GM12878 (cell line): ENCODE measurements around the gene ASB9. TPM values are rescaled to one million over a fixed set of nuclear protein-coding genes. Genes with fewer than 3 reads are reported as not detected.

Experiments used
- ATAC-seq: fragments of 200-7000 bp; cut with Tn5 transposase; 3 replicates; pipeline ENCODE4 v1.9.1; 2020; ENCODE audit warnings: mild to moderate bottlenecking, moderate library complexity
- BruUV-seq: library from RNA; stranded (reverse); fragments of 400-500 nt; replicated peaks from 2 replicates; lab custom pipeline; 2021; lab: Mats Ljungman, UMichigan
- CTCF ChIA-PET: fragments of 300-600 bp; sonication (Branson Sonifier 250); formaldehyde crosslinking; extraction: SDS; loops from one replicate; lab custom pipeline; 2021; ENCODE audit warnings: inconsistent platforms; lab: Yijun Ruan, JAX
- POLR2A ChIA-PET: fragments of 350-600 bp; formaldehyde crosslinking; extraction: SDS; loops from one replicate; lab custom pipeline; 2021; ENCODE audit warnings: inconsistent platforms; lab: Charles Lee
- RAD21 ChIA-PET: fragments of 300-600 bp; sonication (Branson Sonifier 250); formaldehyde crosslinking; loops from one replicate; lab custom pipeline; 2023; ENCODE audit warnings: antibody characterized with exemption; ENCODE audit not compliant: unreplicated experiment; lab: Charles Lee
- SMC1A ChIA-PET: fragments of 300-600 bp; sonication (Branson Sonifier 250); formaldehyde crosslinking; loops from one replicate; lab custom pipeline; 2023; ENCODE audit not compliant: unreplicated experiment, uncharacterized antibody; lab: Charles Lee
- DNase-seq: peaks from one replicate; pipeline ENCODE4 v3.0.0-alpha.2; 2011; ENCODE audit warnings: low read depth, low spot score
- FAIRE-seq: peaks from 3 replicates; lab custom pipeline; 2011; peaks lifted over from hg19 to GRCh38; lab: Jason Lieb, UNC
- H2AFZ ChIP-seq: 2 replicates; pipeline ENCODE4 v1.6.0; 2011; ENCODE audit warnings: low read depth, low read length, control low read depth; ENCODE audit not compliant: control insufficient read depth
- H3K27ac ChIP-seq: 2 replicates; pipeline ENCODE4 v1.5.1; 2011; ENCODE audit warnings: control low read depth; ENCODE audit not compliant: control insufficient read depth, insufficient read depth
- H3K27me3 ChIP-seq, 2 experiments: replicated peaks in 1 of 2; 2 replicates each; pipeline versions ENCODE4 v1.6.0 to v1.6.1; 2011; ENCODE audit warnings: low read length in 1 of 2; ENCODE audit not compliant: control insufficient read depth in 2 of 2, insufficient read depth in 2 of 2
- H3K36me3 ChIP-seq, 2 experiments: 2 replicates each; pipeline ENCODE4 v1.5.1; 2011; ENCODE audit warnings: low read length in 1 of 2; ENCODE audit not compliant: control insufficient read depth in 2 of 2, insufficient read depth in 2 of 2
- H3K4me1 ChIP-seq: 2 replicates; pipeline ENCODE4 v1.6.1; 2011; ENCODE audit warnings: mild to moderate bottlenecking, low read length, moderate library complexity, mixed read lengths; ENCODE audit not compliant: control insufficient read depth, insufficient read depth
- H3K4me2 ChIP-seq: 2 replicates; pipeline ENCODE4 v1.6.0; 2011; ENCODE audit warnings: control low read depth; ENCODE audit not compliant: control insufficient read depth, insufficient read depth
- H3K4me3 ChIP-seq: fragments of 200-600 bp; sonication (generic); 2 replicates; pipeline ENCODE4 v1.5.1; 2016
- H3K79me2 ChIP-seq: 2 replicates; pipeline ENCODE4 v1.6.0; 2011; ENCODE audit warnings: low read length; ENCODE audit not compliant: control insufficient read depth, insufficient read depth
- H3K9ac ChIP-seq: 2 replicates; pipeline ENCODE4 v1.8.0; 2011; ENCODE audit warnings: low read length, control low read depth, mixed read lengths; ENCODE audit not compliant: control insufficient read depth, insufficient read depth
- H3K9me3 ChIP-seq: replicated peaks from 3 replicates; pipeline ENCODE4 v1.5.1; 2011; ENCODE audit warnings: mild to moderate bottlenecking, low read length; ENCODE audit not compliant: control insufficient read depth, insufficient read depth
- H4K20me1 ChIP-seq: 2 replicates; pipeline ENCODE4 v1.6.0; 2011; ENCODE audit not compliant: control insufficient read depth, insufficient read depth
- ATF3 ChIP-seq: IDR thresholded peaks from 2 replicates; pipeline ENCODE4 v1.6.1; 2011; ENCODE audit warnings: low read depth, mild to moderate bottlenecking, low read length, moderate library complexity, borderline replicate concordance; ENCODE audit errors: extremely low read depth
- BRCA1 ChIP-seq: IDR thresholded peaks from 2 replicates; pipeline ENCODE4 v1.6.1; 2011; ENCODE audit warnings: low read depth, low read length, improper control_type of control experiment
- CBFB ChIP-seq: IDR thresholded peaks from 2 replicates; pipeline ENCODE4 v1.6.1; 2016; ENCODE audit warnings: antibody characterized with exemption, low read depth
- CHD1 ChIP-seq: IDR thresholded peaks from 2 replicates; pipeline ENCODE4 v1.6.1; 2012; ENCODE audit warnings: low read depth, low read length, improper control_type of control experiment
- CREM ChIP-seq: IDR thresholded peaks from 2 replicates; pipeline ENCODE4 v1.6.1; 2014; ENCODE audit warnings: antibody characterized with exemption, low read depth
- CUX1 ChIP-seq: IDR thresholded peaks from 2 replicates; pipeline ENCODE4 v1.6.1; 2012; ENCODE audit warnings: improper control_type of control experiment, low read depth, low read length; ENCODE audit not compliant: insufficient replicate concordance
- KDM1A ChIP-seq: fragments of 200-600 bp; sonication (generic); IDR thresholded peaks from 2 replicates; pipeline ENCODE4 v1.6.1; 2016; ENCODE audit warnings: borderline replicate concordance
- MAX ChIP-seq: IDR thresholded peaks from 2 replicates; pipeline ENCODE4 v1.6.1; 2012; ENCODE audit warnings: low read depth, low read length, improper control_type of control experiment
- MLLT1 ChIP-seq: fragments of 450-650 bp; IDR thresholded peaks from 2 replicates; pipeline ENCODE4 v1.6.1; 2016; ENCODE audit warnings: mild to moderate bottlenecking
- MTA3 ChIP-seq: IDR thresholded peaks from 2 replicates; pipeline ENCODE4 v1.6.1; 2012; ENCODE audit warnings: low read length, inconsistent platforms, borderline replicate concordance
- PKNOX1 ChIP-seq: fragments of 450-650 bp; IDR thresholded peaks from 2 replicates; pipeline ENCODE4 v1.6.1; 2016; ENCODE audit warnings: mild to moderate bottlenecking
- POLR2A ChIP-seq: IDR thresholded peaks from 2 replicates; pipeline ENCODE4 v1.6.1; 2011; ENCODE audit warnings: low read depth, mild to moderate bottlenecking, low read length
- POLR2AphosphoS5 ChIP-seq: IDR thresholded peaks from 2 replicates; pipeline ENCODE4 v1.6.1; 2011; ENCODE audit warnings: mild to moderate bottlenecking, low read length, inconsistent platforms
- RBBP5 ChIP-seq: fragments of 200-600 bp; sonication (generic); conservative IDR thresholded peaks from 2 replicates; pipeline ENCODE4 v1.6.1; 2016
- SMAD5 ChIP-seq: IDR thresholded peaks from 2 replicates; pipeline ENCODE4 v1.6.1; 2016; ENCODE audit warnings: antibody characterized with exemption, low read depth
- YBX1 ChIP-seq: fragments of 450-650 bp; IDR thresholded peaks from 2 replicates; pipeline ENCODE4 v1.6.1; 2016; ENCODE audit warnings: antibody characterized with exemption
- YY1 ChIP-seq: IDR thresholded peaks from 2 replicates; pipeline ENCODE4 v1.6.1; 2011; ENCODE audit warnings: low read depth, mild to moderate bottlenecking, low read length
- ZNF207 ChIP-seq: fragments of 450-650 bp; IDR thresholded peaks from 2 replicates; pipeline ENCODE4 v1.6.1; 2014; ENCODE audit warnings: antibody characterized with exemption, mild to moderate bottlenecking, borderline replicate concordance
- ZNF24 ChIP-seq: fragments of 450-650 bp; IDR thresholded peaks from 2 replicates; pipeline ENCODE4 v1.6.1; 2017; ENCODE audit warnings: antibody characterized with exemption, mild to moderate bottlenecking
- WGBS: methylation state at CpG from one replicate; pipeline ENCODE4 v1.1.6; 2016; ENCODE audit warnings: low lambda C conversion rate; ENCODE audit not compliant: insufficient replicate concordance, insufficient coverage; ENCODE audit errors: missing lambda C conversion rate; 5-methylcytosine and 5-hydroxymethylcytosine counted together
- in situ Hi-C: fragments of 300-500 bp; cut with MboI; formaldehyde crosslinking; loops from 9 replicates; pipeline ENCODE4 v1.14.3; 2018; ENCODE audit warnings: mixed read lengths
- intact Hi-C: fragments of 100-400 bp; cut with micrococcal nuclease; formaldehyde crosslinking; loops from one replicate; pipeline ENCODE4 v1.14.2; 2022; ENCODE audit not compliant: unreplicated experiment
- polyA plus RNA-seq, 11 experiments: library from polyadenylated mRNA; depleted of rRNA in 4 of 11; unstranded in 6 of 11; stranded (reverse) in 5 of 11; fragments of >200 nt; fragmentation: Nextera tagmentation in 4 of 11; fragmentation: Illumina TruSeq in 1 of 11; extraction: Ambion mirVana in 4 of 11; extraction: Trizol in 1 of 11; gene quantifications; 1 replicate in 1 of 11; 2 replicates in 10 of 11; pipeline versions ENCODE4 v1.2.1 to v1.2.3, GENCODE V29; 2011 to 2016; ENCODE audit warnings: inconsistent platforms in 2 of 11, missing spikeins in 2 of 11, low read depth in 1 of 11
- total RNA-seq, 4 experiments: library from RNA; depleted of rRNA in 3 of 4; stranded (reverse); fragments of >200 nt in 3 of 4; fragmentation: Illumina TruSeq in 1 of 4; extraction: Trizol in 1 of 4; gene quantifications; 2 replicates each; pipeline versions ENCODE4 v1.2.1 to v1.2.3, GENCODE V29; 2013 to 2021

The ASB9 gene
- total and polyA plus RNA-seq, 10 of the 15 experiments (the other 5 are each of a cell fraction or from before 2014, with no cell fraction given), result 0.31 to 3.5 (median 0.74) TPM

GRCh38 chrX:15298201-15298600, 28.3 kb upstream of the ASB9 start (continued):
- TF ChIP-seq MLLT1, result no peak
- TF ChIP-seq SMAD5, result no peak
- no peak for TF ChIP-seq RBBP5
- no peak for TF ChIP-seq PKNOX1
- no peak for TF ChIP-seq ZNF207

GRCh38 chrX:15293451-15293850, 23.6 kb upstream of the ASB9 start:
- H3K4me3 ChIP-seq, result no peak overlapping the region
- no peak overlapping the region for H3K27ac ChIP-seq
- no peaks in the 10 kb centered on the region for H3K27me3 ChIP-seq
- POLR2A ChIA-PET, result no interaction called here
- no TSS peak for BruUV-seq
- FAIRE-seq (no peak), ATAC-seq (no peak), DNase-seq (no peak)
- RAD21 ChIA-PET, result no interaction called here
- H4K20me1 ChIP-seq, result no peaks in the 10 kb centered on the region
- H3K79me2 ChIP-seq, result no peaks in the 10 kb centered on the region
- CTCF ChIA-PET, result no interaction called here
- H3K36me3 ChIP-seq, result no peaks in the 10 kb centered on the region
- H2AFZ ChIP-seq, result no peak overlapping the region
- 53% methylated on average over 2 of the region's 2 CpGs for WGBS
- no peaks in the 10 kb centered on the region for H3K9me3 ChIP-seq
- no peak overlapping the region for H3K9ac ChIP-seq
- no peak overlapping the region for H3K4me2 ChIP-seq
- in situ Hi-C loops (no loop called here), intact Hi-C loops (no loop called here)
- no peaks in the 10 kb centered on the region for H3K4me1 ChIP-seq
- SMC1A ChIA-PET, result no interaction called here
- no peak for TF ChIP-seq ZNF24
- TF ChIP-seq BRCA1, result no peak
- TF ChIP-seq YY1, result no peak
- TF ChIP-seq CHD1, result no peak
- no peak for TF ChIP-seq YBX1
- TF ChIP-seq CBFB, result no peak
- no peak for TF ChIP-seq MTA3
- no peak for TF ChIP-seq CREM
- no peak for TF ChIP-seq POLR2AphosphoS5
- TF ChIP-seq POLR2A, result no peak
- TF ChIP-seq ATF3, result no peak
- no peak for TF ChIP-seq KDM1A
- TF ChIP-seq MAX, result no peak
- no peak for TF ChIP-seq CUX1
